ENCODE measurements around the gene ELN. TPM values are rescaled to one million over a fixed set of nuclear protein-coding genes. Genes with fewer than 3 reads are reported as not detected.

The ELN gene
- total RNA-seq, 1 experiment from 2014 or later, result 0.26 TPM

GRCh38 chr7:74033372-74034311, 5.7 kb downstream of the ELN start:
- no peak for DNase-seq (ENCODE audit: low read depth, low spot score)
- CTCF ChIA-PET, result interaction anchor here (0.6 kb wide), 1 partner anchor 264 kb away, joined by 3 read pairs; the partner anchor contains the start of gene CLDN3
- ATAC-seq, result peak; percentile 27; the same call in 1 of the 2 replicates

More at GRCh38 chr7:74033372-74034311, 5.7 kb downstream of the ELN start:
- TF ChIP-seq TCF7L2 (IDR thresholded peaks at IDR 0.05; ENCODE audit: low read depth, low read length), result no peak
- no peak for TF ChIP-seq REST (IDR thresholded peaks at IDR 0.05; ENCODE audit: insufficient read depth in 1 of 2, low read depth in 2 of 2, low read length in 1 of 2)
- TF ChIP-seq SIN3A (IDR thresholded peaks at IDR 0.05; ENCODE audit: borderline replicate concordance, insufficient read depth, low read depth, low read length), result no peak
- TF ChIP-seq POLR2AphosphoS5 (IDR thresholded peaks at IDR 0.05; ENCODE audit: low read depth, low read length), result no peak
- no peak for TF ChIP-seq CTCF (IDR thresholded peaks at IDR 0.05)
- H3K4me3 ChIP-seq (ENCODE audit: low read depth in 2 of 2, low read length in 2 of 2), result no peak overlapping the region
- in situ Hi-C loops (cut with HindIII; ENCODE audit: low pct_unique_long_range_greater_than_20kb, low sequenced_read_pairs) (no loop called here), intact Hi-C loops (cut with micrococcal nuclease; ENCODE audit: unreplicated experiment) (no loop called here)
- H3K27ac ChIP-seq (ENCODE audit: low read length), result no peak overlapping the region; the same call in 1 of the 2 replicates
- POLR2A ChIA-PET, result no interaction called here
- H3K27me3 ChIP-seq (ENCODE audit: control insufficient read depth, insufficient read depth, low read length), result no peaks in the 10 kb centered on the region
- no TSS peak for BruUV-seq (replicated peaks)
- H3K9me3 ChIP-seq (ENCODE audit: control insufficient read depth, insufficient read depth, low read depth, low read length), result no peaks in the 10 kb centered on the region
- H3K36me3 ChIP-seq (ENCODE audit: control insufficient read depth, insufficient read depth, low read length), result no peaks in the 10 kb centered on the region
- peaks cover 15% of the 10 kb centered on the region; the same call in 1 of the 2 replicates for H3K4me1 ChIP-seq (ENCODE audit: control insufficient read depth, insufficient read depth, low read length)
